KOPT-K1 (cell line): ENCODE measurements around the gene GJB5.

Experiments
- H3K27ac ChIP-seq: fragments of 200-600 bp; sonication (generic); 2 replicates; pipeline ENCODE4 v1.5.1; 2016; ENCODE audit warnings: antibody characterized with exemption, mild to moderate bottlenecking, low read depth, low read length; ENCODE audit not compliant: poor library complexity, severe bottlenecking
- H3K36me3 ChIP-seq: fragments of 200-600 bp; sonication (generic); 2 replicates; pipeline ENCODE4 v1.5.1; 2017; ENCODE audit warnings: antibody characterized with exemption, mild to moderate bottlenecking, low read length, moderate library complexity; ENCODE audit not compliant: insufficient read depth
- H3K9me3 ChIP-seq: fragments of 200-600 bp; sonication (generic); 2 replicates; pipeline ENCODE4 v1.5.1; 2017; ENCODE audit warnings: antibody characterized with exemption, low read length, mild to moderate bottlenecking; ENCODE audit not compliant: insufficient read depth, poor library complexity, severe bottlenecking

Gene GJB5

DNA sequence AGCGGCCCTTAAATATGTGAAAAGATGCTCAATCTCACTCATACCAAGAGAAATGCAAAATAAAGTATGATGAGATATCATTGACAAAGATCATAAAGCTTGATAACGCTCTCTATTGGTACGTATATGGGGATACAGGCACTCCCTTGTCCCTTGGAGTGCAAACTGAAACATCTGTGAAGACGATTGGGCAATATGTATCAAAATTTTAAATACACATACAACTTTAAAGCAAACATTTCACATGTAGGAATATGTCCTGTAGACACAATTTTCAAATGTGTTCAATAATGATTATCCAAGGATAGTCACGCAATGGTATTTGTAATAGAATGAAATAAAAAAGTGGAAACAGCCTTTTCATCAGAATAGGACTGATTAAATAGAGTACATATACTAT lies 24.2 kb downstream of the GJB5 start:
- no peaks in the 10 kb centered on the region for H3K9me3 ChIP-seq
- H3K36me3 ChIP-seq: no peaks in the 10 kb centered on the region
- H3K27ac ChIP-seq: no peak overlapping the region

DNA sequence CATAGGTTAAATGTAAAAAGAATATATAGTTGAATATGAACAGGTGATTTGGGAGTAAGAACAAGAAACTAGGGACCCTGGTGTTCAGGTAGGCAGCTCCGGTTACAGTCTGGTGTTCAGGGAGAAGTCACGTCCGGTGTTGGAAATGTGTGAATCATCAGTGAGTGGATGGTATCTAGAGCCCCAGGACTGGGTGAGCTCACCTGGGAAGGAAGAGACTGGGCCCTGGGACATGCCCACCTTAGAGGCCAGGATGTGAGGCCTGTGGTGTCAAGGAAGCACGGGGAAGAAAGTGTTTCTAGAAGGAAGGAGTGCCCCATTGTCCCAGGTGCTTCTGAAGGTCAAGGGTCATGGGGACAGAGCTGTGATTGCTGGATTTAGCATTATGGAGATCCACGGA lies 24.7 kb downstream of the GJB5 start:
- no peaks in the 10 kb centered on the region for H3K9me3 ChIP-seq
- H3K36me3 ChIP-seq: no peaks in the 10 kb centered on the region
- no peak overlapping the region for H3K27ac ChIP-seq

DNA sequence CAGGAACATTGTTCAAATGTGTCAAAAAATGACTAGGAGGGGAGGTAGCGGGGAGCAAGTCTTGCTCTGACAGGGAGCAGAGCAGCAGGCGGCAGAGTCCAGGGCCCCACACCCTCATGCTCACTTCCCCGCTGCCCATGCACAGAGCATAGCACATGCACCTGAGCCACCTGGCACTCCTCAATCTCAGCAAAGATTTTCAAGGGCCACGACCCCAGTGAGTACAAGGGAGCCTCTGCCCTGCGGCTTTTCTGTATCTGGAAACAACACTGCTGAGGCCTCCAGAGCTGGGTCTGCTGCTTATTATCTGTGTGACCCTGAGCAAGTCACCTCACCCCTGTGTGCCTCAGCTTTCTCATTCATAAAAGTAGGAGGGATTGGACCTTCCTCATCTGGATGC lies 25.1 kb downstream of the GJB5 start:
- H3K36me3 ChIP-seq: no peaks in the 10 kb centered on the region
- H3K9me3 ChIP-seq: no peaks in the 10 kb centered on the region
- no peak overlapping the region for H3K27ac ChIP-seq

DNA sequence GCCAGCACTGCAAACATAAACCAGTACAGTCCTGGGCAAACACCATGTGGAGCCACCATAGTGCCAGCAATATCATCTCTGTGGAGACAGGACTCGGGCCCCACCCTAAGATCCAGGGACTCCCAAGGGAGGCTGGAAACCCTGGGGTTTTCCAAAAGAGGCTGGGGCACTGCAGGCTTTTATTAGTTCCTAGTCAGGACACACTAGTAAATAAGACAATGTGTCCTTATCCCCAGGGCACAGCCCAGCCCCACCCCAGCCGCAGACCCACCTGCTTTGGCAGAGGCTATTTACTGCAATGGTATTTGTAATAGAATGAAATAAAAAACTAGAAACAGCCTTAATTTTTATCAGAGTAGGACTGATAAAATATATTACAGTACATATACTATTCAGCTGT lies 25.7 kb downstream of the GJB5 start:
- Histone ChIP-seq H3K36me3 (no peaks in the 10 kb centered on the region), H3K9me3 (no peaks in the 10 kb centered on the region), H3K27ac (no peak overlapping the region)

DNA sequence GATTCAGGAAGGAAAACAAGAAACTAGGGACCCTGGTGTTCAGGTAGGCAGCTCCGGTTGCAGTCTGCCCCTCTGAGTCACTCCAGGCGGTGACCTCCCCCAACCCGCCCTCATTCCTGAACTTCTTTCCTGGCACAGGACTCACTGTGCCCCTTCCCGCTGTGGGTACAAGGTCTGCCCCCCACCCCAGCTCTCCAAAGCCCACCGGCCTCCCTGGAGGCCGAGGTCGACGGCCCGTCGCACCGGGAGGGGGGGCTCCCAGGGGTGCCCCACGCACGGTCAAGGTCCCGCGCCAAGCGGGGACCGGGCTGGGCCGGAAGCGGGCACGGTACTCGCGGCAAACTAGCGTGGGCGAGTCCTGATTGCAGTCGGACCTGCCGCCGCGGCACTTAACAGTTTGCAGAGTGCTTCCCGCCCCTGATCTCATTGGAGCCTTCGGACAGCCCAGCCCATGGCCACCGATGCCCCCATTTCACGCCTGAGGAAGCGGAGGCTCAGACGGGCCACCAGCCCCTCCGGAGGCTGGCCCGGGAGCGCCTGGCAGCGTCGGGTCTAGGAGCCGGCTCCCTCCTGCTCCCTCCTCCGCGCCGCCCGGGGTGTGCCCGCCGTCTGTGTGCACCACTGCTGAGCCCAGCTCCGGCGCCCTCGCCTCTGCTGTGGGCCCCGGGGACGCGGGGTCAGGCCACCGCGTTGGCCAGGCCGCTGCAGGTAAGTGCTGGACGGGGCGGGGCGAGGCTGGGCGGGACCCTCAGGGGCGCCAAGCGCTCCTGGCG lies 26.4 kb downstream of the GJB5 start, which contains the start of gene GJB3:
Gene GJB3 (plus strand): TSS at position 144 of the 773 bp plus-strand sequence. CDS start 3,549 bp downstream, outside the sequence.
- Histone ChIP-seq H3K27ac (no peak within 1 kb of the TSS), H3K9me3 (no peaks in the 10 kb centered on the region), H3K36me3 (no peaks in the 10 kb centered on the region)

DNA sequence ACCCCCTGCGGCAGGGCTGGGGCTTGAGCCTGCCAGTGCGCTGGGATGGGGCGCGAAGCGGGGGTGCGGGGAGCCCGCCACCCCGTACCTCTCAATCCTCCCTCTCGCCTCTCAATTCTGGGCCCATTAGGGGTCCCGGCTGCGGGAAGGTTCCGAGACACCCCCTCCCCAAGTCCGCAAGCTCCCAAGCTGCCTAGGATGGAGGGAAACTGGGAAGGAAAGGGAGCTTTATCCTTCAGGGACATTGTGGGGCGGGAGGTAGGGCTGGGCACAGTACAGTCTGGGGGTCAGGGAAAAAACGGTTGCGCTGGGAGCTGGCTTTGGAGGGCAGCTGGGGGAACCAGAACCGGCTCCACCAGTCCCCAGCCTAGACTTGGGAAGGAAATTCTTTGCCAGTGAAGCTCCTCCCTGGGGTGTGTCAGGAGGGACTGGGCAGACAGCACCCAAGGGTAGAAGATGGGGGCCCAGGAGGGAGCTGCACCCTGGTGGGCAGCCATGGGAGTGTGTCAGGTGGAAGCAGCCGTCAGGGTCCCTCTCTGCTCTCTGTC lies 27.1 kb downstream of the GJB5 start:
- H3K27ac ChIP-seq: no peak overlapping the region
- H3K36me3 ChIP-seq: no peaks in the 10 kb centered on the region
- H3K9me3 ChIP-seq: no peaks in the 10 kb centered on the region

DNA sequence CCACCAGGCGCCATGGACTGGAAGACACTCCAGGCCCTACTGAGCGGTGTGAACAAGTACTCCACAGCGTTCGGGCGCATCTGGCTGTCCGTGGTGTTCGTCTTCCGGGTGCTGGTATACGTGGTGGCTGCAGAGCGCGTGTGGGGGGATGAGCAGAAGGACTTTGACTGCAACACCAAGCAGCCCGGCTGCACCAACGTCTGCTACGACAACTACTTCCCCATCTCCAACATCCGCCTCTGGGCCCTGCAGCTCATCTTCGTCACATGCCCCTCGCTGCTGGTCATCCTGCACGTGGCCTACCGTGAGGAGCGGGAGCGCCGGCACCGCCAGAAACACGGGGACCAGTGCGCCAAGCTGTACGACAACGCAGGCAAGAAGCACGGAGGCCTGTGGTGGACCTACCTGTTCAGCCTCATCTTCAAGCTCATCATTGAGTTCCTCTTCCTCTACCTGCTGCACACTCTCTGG lies 29.9 kb downstream of the GJB5 start:
- Histone ChIP-seq H3K9me3 (no peaks in the 10 kb centered on the region), H3K36me3 (no peaks in the 10 kb centered on the region), H3K27ac (no peak overlapping the region)

DNA sequence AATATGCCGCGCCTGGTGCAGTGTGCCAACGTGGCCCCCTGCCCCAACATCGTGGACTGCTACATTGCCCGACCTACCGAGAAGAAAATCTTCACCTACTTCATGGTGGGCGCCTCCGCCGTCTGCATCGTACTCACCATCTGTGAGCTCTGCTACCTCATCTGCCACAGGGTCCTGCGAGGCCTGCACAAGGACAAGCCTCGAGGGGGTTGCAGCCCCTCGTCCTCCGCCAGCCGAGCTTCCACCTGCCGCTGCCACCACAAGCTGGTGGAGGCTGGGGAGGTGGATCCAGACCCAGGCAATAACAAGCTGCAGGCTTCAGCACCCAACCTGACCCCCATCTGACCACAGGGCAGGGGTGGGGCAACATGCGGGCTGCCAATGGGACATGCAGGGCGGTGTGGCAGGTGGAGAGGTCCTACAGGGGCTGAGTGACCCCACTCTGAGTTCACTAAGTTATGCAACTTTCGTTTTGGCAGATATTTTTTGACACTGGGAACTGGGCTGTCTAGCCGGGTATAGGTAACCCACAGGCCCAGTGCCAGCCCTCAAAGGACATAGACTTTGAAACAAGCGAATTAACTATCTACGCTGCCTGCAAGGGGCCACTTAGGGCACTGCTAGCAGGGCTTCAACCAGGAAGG lies 30.5 kb downstream of the GJB5 start:
- H3K9me3 ChIP-seq: no peaks in the 10 kb centered on the region
- H3K36me3 ChIP-seq: no peaks in the 10 kb centered on the region
- no peak overlapping the region for H3K27ac ChIP-seq

DNA sequence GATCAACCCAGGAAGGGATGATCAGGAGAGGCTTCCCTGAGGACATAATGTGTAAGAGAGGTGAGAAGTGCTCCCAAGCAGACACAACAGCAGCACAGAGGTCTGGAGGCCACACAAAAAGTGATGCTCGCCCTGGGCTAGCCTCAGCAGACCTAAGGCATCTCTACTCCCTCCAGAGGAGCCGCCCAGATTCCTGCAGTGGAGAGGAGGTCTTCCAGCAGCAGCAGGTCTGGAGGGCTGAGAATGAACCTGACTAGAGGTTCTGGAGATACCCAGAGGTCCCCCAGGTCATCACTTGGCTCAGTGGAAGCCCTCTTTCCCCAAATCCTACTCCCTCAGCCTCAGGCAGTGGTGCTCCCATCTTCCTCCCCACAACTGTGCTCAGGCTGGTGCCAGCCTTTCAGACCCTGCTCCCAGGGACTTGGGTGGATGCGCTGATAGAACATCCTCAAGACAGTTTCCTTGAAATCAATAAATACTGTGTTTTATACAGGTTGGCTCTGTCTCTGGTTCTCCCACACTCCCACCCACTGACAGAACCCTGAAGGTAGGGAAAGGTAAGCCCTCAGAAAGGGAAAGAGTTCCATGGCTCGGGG lies 31.1 kb downstream of the GJB5 start:
- no peak overlapping the region for H3K27ac ChIP-seq
- H3K36me3 ChIP-seq: no peaks in the 10 kb centered on the region
- H3K9me3 ChIP-seq: no peaks in the 10 kb centered on the region

DNA sequence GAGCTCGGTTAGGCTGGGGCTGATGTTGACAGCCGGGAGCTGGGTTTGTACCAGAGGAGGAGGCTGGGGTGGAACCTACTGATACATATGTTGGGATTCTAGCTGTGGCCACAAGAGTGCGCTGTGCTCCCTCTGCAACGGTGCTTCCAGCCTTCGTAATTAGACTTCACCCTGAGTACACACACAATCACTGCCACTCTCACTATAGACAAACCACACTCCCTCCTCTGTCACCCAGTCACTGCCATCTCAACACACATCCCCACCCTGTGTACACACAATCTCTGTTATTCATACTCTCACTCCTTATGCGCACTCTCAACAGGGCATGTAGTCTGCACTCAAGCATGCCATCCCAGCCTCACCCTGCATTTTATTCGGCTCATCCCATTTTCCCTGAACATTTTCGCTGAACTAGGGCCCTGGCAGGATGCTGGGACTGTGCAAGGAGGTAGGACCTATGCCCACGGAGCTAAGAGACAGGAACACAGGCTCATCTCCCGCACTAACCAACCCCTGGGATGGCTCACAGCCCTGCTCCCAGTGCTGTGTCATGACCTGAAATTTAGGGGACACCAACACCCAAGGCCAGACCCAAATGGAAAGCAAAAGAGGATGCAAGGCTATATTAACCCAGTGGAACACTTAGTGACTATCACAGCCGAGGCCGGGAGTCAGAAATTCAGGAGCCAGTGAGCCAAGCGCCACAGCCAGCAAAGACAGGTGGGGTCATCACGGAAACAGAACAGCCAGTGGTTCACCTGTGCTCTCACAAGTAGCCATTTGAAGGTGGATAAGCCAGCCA lies 31.9 kb downstream of the GJB5 start:
- no peaks in the 10 kb centered on the region for H3K9me3 ChIP-seq
- H3K36me3 ChIP-seq: no peaks in the 10 kb centered on the region
- no peak overlapping the region for H3K27ac ChIP-seq

DNA sequence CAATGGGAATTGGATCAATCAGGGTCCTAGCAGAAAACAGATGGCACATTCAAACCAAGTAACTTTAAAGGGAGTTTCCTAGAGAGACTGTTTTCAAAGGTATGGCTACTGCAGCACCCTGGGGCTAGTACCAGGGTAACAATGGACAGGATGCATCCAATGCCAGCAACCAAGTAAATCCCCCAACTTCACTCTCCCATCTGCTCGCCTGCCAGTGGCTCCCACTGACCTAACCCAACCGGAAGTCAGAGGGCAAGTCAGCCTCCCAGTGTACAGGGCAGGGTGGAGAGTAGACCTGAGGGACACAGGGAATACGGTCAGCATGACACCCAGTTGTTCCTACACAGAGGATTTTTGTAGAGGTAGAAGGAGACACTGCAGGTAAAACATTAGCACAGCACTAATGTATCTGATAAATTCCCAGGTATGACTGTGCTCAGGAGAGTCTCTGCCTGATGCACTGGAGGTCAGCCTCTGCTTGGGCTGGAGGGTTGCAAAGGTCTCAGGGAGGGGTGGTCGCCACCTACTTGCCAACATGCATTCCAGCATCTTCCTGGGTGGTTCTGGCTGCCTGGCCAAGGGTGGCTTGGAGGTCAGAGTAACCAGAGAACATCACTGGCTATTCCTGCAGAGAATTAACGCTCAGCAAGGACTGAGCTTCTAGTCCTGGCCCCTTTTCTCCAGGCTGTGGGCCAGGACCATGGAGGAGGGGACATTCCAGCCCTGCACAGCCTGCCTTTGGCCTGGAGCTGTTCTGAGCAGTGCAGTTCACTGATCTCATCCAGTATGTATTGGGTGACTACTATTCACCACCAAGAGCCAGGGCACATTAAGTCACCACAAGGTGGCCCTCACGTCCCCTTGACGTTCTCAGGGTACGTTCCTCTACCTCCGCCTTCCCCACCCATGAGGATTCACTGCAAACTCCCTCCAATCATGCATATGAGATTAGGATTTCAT lies 32.9 kb downstream of the GJB5 start:
- Histone ChIP-seq H3K9me3 (no peaks in the 10 kb centered on the region), H3K36me3 (no peaks in the 10 kb centered on the region), H3K27ac (no peak overlapping the region)

DNA sequence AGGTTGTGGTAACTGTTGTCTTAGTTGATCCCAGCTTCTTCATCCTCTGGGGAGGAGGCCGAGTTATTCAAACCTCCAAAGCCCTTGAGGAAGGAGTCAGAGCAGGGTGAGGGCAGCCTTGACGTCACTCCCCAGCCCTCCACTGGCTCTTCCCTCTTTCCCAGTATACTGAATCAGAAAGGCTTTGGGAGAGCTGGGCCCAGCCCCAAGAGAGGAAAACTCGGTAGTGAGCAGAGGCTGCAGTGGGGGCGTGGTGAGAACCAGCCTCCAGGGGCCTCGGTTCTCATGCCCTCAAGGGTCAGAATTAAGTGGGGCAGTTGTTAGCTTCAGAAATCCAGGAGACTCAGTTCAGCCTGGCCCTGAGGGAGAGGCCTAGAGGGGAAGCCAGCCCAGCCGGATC lies 36.1 kb downstream of the GJB5 start:
- Histone ChIP-seq H3K27ac (no peak overlapping the region), H3K9me3 (no peaks in the 10 kb centered on the region), H3K36me3 (no peaks in the 10 kb centered on the region)

DNA sequence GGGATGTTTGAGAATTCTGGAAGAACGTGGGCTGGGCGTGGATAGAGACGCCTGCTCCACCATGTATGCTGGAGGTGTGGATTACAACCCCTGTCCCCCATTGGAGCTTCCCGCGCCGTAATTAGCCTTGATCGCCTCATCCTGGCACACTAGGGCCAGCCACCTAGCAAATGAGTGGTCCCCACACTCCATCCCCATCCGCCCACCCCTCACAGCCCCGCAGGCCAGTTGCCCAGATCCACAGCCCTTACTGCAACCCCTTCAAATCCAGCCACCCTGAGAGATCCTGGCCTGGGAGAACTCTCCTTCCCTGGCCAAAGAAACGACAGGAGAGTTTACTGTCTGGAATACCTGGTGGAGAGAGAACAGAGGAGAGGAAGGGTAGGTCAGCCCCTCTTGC lies 37.6 kb downstream of the GJB5 start:
- Histone ChIP-seq H3K27ac (no peak overlapping the region), H3K36me3 (no peaks in the 10 kb centered on the region), H3K9me3 (no peaks in the 10 kb centered on the region)
